NCI-H2081 (cell line): ENCODE results near the gene PTPRR.

Source experiments
- DNase-seq, 2 experiments: peaks; one replicate each; lab custom pipeline; 2025; lab: John Stamatoyannopoulos, UW

PTPRR gene

DNA sequence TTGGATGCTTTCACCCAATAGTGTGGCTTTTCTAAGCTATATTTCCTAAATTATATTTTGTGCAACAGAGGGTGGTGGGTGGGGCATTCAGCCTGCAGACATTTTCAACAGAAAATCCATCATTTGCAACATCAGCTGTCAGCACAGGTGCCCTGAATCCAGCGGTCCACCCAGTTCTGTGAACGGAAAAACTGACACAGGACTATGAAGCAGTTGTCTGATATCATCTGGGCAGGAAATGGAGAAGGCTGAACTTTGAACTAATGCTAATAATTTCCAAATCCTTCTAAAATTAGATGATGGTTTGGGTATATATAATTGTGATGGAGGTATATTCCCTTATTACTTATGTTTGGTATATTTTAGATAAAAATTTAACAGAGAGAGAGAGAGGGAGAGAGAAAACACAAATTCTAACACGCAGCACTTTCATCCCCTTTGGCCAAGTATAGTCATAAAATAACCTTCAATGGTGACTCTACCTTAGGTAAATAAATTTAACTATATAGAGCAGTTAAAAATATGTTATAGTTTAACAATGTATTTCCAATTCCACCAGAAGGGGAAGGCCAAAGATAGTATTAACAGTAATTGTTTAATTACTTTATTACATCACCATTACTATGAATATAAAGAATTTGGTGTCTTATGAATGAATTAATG, 225.0 kb downstream of the PTPRR start:
- no peak for DNase-seq

DNA sequence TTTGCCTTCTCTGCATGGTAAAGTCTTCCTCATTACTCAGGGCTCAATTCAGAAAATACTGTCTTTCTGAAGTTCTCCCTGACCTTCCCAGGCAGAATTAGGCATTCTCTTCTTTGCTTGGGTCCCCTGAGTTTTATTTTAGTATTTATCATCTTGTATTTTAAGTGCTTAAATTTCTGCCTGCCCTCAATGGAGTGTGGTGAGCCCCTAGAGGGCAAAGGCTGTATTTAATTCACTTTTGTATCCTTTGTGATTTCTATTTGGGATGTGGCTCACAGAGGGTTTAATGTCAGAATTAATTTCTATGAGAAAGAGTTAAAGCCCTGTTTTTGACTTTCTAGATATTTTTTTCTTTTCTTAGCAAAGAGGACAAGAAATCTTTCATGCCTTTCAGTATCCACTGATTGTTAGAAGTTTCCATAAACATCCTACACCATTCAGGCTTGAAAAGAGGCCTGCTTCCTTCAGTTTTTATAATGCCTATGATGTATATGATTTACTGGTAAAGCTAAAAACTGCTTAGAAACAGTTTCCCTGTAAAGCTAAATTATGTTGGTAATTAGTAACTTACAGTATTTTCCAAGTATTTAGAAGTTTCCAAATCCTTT, 227.8 kb downstream of the PTPRR start:
- DNase-seq, result peak; percentile 3 to 10

DNA sequence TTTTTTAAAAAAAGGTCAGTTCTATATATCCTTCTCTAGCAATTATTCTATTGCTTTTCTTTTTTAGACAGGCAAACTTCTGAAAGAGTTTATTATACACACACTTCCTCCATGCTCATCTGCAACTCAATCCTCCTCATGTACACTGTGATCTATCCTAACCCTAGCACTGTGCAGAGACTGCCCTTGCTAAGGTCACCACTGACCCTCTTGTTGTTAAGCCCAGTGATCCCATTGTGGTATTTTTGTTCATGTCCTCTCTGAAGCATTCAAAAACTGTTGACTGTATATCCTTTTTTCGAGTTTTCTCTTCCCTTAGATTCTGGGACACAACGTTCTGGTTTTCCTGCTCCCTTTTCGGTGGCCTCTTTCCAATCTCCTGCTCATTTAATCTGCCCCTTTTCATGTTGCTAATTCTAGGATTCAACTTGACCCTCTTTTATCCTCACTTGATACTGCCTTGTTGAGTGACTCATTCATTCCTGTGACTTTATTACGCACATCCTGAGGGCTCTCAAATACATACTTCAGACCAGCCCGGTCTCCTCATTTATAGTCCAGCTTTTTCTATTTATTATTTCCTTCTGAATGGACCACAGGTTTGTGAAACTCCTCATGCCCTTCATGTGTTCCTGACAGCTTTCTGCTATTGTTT, 229.4 kb downstream of the PTPRR start:
- no peak for DNase-seq

GRCh38 chr12:70686907-70687306, 233.6 kb downstream of the PTPRR start:
- DNase-seq, result no peak

- no peak for DNase-seq
These were observed 234.2 kb downstream of the PTPRR start for GRCh38 chr12:70686299-70686698.

- DNase-seq, result no peak
These were observed 236.6 kb downstream of the PTPRR start for GRCh38 chr12:70683976-70684375.

- no peak for DNase-seq
These were observed 248.8 kb downstream of the PTPRR start for GRCh38 chr12:70671698-70672097.

DNA sequence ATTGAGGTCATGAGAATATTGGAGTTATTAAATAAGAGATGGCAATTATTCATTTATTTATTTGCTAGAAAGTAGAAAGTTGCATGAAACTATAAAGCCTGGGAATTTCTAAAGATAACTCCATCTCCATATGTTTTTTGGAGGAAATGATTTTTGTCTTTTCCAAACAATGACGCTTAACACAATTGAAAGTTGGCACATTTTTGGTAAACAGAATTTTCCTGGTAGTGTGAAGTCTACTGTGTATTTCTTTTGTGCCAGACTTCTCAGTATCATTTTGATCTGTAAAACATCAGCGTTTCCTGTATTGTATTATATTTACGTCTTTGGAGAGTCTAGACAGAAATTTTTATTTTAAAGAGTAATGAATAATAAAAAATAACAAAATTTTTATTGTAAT, 249.6 kb downstream of the PTPRR start:
- no peak for DNase-seq

- DNase-seq, result no peak
These were observed 253.3 kb downstream of the PTPRR start for GRCh38 chr12:70667253-70667652.

- no peak for DNase-seq
These were observed 254.2 kb downstream of the PTPRR start for GRCh38 chr12:70666364-70666763.

DNA sequence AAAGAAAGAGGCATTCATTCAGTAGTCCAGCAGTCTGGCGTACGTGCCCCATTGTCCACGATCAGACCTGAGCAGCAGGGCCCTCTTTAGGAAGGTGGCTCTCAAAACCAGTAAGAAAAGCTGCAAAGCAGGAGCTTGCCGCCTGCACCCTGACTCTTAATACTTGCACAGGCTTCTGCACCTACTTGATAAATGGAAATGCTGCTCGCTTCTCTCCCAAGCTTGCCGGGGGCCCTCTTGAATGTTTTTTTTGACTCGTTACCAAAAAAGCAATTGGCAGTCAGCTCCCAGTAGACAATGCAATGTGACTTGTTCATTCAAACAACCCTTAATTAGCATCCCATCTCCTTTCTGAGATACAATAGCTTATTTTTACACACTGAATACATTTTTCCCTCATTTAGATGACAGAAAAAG, 256.1 kb downstream of the PTPRR start:
- DNase-seq, result peak; percentile 87 to 94

GRCh38 chr12:70663838-70664237, 256.7 kb downstream of the PTPRR start:
- peak in 1 of 2 experiments; percentile 29 for DNase-seq

DNA sequence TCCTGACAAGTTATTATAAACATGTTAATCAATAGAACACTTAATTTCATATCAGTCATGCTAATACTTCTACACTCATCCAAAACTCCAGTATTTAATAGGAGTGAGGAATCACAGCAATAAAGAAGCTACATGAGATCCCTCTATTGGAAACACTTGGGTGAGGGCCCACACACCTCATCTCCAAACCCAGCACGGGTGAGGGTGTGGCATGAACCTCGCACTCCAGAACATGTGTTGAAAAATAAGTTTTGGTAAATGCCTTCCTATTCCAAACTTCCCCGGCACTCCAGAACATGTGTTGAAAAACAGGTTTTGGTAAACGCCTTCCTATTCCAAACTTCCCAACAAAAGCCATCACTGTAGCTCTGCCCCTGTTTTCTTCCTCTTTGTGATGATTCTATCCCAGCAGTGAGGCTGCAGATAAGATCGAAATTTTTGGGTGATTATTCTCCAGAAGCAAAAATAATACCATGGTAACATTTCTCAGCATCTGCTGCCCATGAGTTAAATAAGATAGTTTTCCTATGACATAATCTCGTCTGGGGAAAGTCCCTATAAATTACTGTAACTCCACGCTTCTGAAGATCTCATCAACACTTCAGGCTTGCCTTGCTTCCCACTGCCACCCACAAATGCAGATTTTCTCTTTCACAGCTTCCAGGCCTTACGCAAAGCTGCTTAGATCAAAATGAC, 258.9 kb downstream of the PTPRR start:
- DNase-seq, result no peak

GRCh38 chr12:70660620-70661219, 259.8 kb downstream of the PTPRR start:
- DNase-seq, result no peak

DNA sequence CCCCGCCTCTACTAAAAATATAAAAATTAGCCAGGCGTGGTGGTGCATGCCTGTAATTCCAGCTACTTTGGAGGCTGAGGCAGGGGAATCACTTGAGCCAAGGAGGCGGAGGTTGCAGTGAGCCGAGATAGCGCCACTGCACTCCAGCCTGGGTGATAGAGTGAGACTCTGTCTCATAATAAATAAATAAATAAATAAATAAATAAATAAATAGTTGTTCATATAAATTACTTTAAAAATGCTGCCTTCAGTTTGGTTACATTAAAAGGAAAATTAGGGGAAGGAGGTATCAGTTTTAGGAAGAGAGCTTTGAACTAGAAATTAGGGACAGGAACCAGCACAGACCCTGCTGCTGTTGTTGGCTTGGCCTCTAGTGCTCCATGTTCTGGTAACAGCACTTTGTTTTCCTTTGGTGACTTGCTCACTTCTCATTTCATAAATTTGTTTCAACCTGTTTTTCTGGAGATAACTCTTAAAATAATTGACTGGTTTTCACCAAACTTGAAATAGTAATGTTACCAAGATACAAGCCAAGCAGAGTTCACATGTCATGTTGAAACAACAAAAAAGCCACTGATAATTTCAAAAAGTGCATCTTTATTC, 260.4 kb downstream of the PTPRR start:
- DNase-seq, result no peak

- no peak for DNase-seq
These were observed 261.4 kb downstream of the PTPRR start for GRCh38 chr12:70659077-70659606.

DNA sequence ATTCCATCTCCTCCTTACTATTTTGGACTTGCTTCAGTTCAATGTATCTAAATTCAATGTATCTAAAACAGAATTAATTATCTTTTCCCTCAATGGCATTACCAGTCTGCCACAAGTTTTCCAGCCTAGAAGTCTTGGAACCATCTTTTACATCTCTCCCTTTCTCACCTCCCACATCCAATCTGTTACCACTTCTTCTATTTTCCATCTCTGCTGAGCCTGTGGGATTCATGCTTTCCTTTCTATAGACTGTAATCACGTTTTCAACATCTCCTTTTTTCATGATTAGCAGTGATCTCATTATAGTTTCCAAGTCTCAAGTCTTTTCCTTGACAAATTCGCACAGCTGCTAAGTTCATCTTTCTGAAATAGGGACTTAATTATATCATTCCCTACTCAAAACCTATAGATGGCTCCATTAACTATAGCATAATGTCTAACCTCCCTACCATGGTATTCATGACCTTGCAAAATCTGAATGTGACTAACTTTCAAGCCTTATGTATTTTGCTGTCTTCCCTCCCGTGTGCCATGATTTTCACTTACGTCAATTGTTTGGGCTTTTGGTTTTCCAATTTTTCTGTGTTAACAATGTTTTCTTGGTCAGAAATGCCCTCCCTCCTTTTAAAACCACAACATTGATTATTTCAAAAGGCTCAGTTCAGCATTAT, 262.8 kb downstream of the PTPRR start:
- no peak for DNase-seq

GRCh38 chr12:70652451-70652850, 268.1 kb downstream of the PTPRR start:
- DNase-seq, result no peak

DNA sequence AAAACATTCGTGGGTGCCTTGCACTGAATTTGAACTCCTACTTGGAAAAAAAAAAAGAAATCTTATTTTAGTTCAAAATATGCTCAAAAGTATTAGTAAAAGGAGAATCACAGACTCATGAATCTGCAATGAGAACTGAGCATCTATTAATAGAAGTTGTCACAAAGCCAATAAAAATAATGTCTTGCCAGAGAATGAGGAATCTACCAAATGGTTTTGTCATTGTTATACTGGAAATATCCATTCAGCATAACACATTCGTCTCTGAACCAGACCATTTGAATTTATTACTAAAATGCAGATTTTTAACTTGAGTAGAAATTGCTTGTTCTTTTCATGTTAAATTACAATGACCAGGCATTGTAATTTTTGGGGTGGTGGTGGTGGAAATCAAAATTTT, 271.7 kb downstream of the PTPRR start:
- DNase-seq, result no peak

DNA sequence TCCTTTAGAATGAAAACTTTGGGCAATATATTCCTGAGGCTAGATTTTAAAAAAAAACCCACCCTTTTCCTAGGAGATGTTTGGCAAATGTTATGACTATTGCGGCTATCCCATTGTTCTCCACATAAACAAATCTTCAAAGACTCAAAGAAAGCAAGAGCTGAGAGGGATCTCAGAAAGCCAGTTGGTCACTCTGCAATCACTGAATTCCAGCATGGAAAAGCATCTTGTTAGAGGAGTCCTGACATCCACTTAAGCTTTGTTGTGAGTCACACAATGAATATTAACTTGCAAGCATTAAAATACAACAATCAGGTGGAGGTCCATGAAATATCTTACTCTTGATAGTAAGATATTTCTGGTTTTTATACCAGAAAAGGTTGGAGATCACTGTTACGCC, 272.3 kb downstream of the PTPRR start:
- no peak for DNase-seq

DNA sequence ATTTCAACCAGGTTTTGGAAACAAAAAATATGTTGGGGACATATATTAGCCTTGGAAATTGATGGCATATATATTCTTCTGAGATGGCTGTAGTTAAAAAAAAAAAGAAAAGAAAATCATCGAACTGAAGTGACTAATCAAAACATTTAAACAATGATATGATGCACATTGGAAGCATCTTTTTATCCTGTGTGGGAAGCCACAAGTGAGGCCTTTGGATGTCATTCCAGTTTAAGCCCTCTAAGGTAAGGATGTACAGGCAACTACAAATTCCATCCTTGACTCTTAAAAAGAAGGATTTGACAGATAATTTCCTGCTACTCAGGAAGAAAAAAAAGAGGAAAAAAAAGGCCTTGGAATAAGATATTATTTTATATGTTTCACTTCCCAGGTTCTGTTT, 273.7 kb downstream of the PTPRR start:
- no peak for DNase-seq
